MM.1S (cell line): Measurements from ENCODE around the gene RAB5IF.

ENCODE experiments used
- EZH2 ChIP-seq: fragments of 300-600 bp; sonication (generic); optimal IDR thresholded peaks from 2 replicates; pipeline ENCODE3; 2017; ENCODE audit warnings: low read depth, mild to moderate bottlenecking, antibody characterized with exemption, low read length, mixed read lengths
- EZH2phosphoT487 ChIP-seq: fragments of 300-600 bp; sonication (generic); IDR thresholded peaks from 2 replicates; pipeline ENCODE4 v1.6.1; 2018; ENCODE audit warnings: antibody characterized with exemption, low read length
- TF ChIP-seq, protein P1 (sequence below): fragments of 300-600 bp; sonication (generic); IDR thresholded peaks from 2 replicates; pipeline ENCODE4 v1.5.1; 2016; ENCODE audit warnings: antibody characterized with exemption, low read length, mixed read lengths

GRCh38 chr20:36642136-36642535, 36.6 kb downstream of the RAB5IF start:
- TF ChIP-seq, protein P1, sequence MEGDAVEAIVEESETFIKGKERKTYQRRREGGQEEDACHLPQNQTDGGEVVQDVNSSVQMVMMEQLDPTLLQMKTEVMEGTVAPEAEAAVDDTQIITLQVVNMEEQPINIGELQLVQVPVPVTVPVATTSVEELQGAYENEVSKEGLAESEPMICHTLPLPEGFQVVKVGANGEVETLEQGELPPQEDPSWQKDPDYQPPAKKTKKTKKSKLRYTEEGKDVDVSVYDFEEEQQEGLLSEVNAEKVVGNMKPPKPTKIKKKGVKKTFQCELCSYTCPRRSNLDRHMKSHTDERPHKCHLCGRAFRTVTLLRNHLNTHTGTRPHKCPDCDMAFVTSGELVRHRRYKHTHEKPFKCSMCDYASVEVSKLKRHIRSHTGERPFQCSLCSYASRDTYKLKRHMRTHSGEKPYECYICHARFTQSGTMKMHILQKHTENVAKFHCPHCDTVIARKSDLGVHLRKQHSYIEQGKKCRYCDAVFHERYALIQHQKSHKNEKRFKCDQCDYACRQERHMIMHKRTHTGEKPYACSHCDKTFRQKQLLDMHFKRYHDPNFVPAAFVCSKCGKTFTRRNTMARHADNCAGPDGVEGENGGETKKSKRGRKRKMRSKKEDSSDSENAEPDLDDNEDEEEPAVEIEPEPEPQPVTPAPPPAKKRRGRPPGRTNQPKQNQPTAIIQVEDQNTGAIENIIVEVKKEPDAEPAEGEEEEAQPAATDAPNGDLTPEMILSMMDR = no peak
- TF ChIP-seq EZH2 = no peak
- TF ChIP-seq EZH2phosphoT487 = no peak
